ENCODE measurements around the gene LINC01488.

- TF ChIP-seq CTCF (IDR thresholded peaks at IDR 0.05) (no peak), EZH2 (IDR thresholded peaks at IDR 0.05; ENCODE audit: borderline replicate concordance, insufficient read depth, low read depth, low read length, poor library complexity, severe bottlenecking) (no peak)
Observed at GRCh38 chr11:69465236-69466000, 16.0 kb upstream of the LINC01488 start.

All from B cell (primary cell).